ENCODE results near the gene PCGF1.
A peak's percentile ranks its signal among the peaks of the same experiment; 100 is the strongest.
"Not testable (repeated sequence)": the region's sequence is repeated elsewhere in the genome, so short reads cannot be mapped to it uniquely, and the experiment has no call there.

Gene PCGF1

GRCh38 chr2:74486141-74486540 lies 21.4 kb downstream of the PCGF1 start:
- DNase-seq (no peak), ATAC-seq (no peak)
- H3K36me3 Mint-ChIP-seq (ENCODE audit: low read depth) = peaks cover 16% of the 10 kb centered on the region
- H3K27me3 Mint-ChIP-seq = no peaks in the 10 kb centered on the region
- peaks cover 12% of the 10 kb centered on the region for H3K4me1 Mint-ChIP-seq
- H3K9me3 Mint-ChIP-seq = no peaks in the 10 kb centered on the region
- no peak overlapping the region for H3K27ac Mint-ChIP-seq
- H3K4me3 Mint-ChIP-seq = no peak overlapping the region

- not testable (repeated sequence) for DNase-seq, ATAC-seq, H3K27me3 Mint-ChIP-seq, H3K9me3 Mint-ChIP-seq
- Mint-ChIP-seq H3K4me3 (peak overlapping the region; percentile 95), H3K36me3 (ENCODE audit: low read depth) (peaks cover 24% of the 10 kb centered on the region), H3K27ac (peak overlapping the region; percentile 96), H3K4me1 (peaks cover 31% of the 10 kb centered on the region)
Observed at GRCh38 chr2:74483675-74484164, 23.8 kb downstream of the PCGF1 start.

GRCh38 chr2:74482801-74483674 lies 24.5 kb downstream of the PCGF1 start, which contains the start of the genes CCDC142 and TTC31:
CCDC142 (minus strand) TSS chr2:74482998; CDS start chr2:74482837, 161 bp downstream.
TTC31 (plus strand) TSS chr2:74483081; CDS start chr2:74483096, 15 bp downstream.
- DNase-seq (peak; percentile 94), ATAC-seq (peak; percentile 94)
- Mint-ChIP-seq H3K36me3 (ENCODE audit: low read depth) (peaks cover 22% of the 10 kb centered on the region), H3K27me3 (no peaks in the 10 kb centered on the region), H3K9me3 (no peaks in the 10 kb centered on the region), H3K27ac (peak within 1 kb of the TSS; percentile 96), H3K4me3 (peak within 1 kb of the TSS; percentile 95), H3K4me1 (peaks cover 31% of the 10 kb centered on the region)

- Mint-ChIP-seq H3K9me3 (no peaks in the 10 kb centered on the region), H3K4me1 (peaks cover 31% of the 10 kb centered on the region), H3K27me3 (no peaks in the 10 kb centered on the region), H3K27ac (peak overlapping the region; percentile 96), H3K36me3 (ENCODE audit: low read depth) (peaks cover 26% of the 10 kb centered on the region), H3K4me3 (peak overlapping the region; percentile 95)
- ATAC-seq (peak; percentile 42), DNase-seq (peak; percentile 64)
Observed at GRCh38 chr2:74481961-74482800, 25.3 kb downstream of the PCGF1 start.

GRCh38 chr2:74481431-74481830 lies 26.1 kb downstream of the PCGF1 start:
- DNase-seq (no peak), ATAC-seq (no peak)
- Mint-ChIP-seq H3K27me3 (no peaks in the 10 kb centered on the region), H3K27ac (no peak overlapping the region), H3K9me3 (no peaks in the 10 kb centered on the region), H3K36me3 (ENCODE audit: low read depth) (peaks cover 26% of the 10 kb centered on the region), H3K4me1 (peaks cover 31% of the 10 kb centered on the region), H3K4me3 (peak overlapping the region; percentile 95)

- Mint-ChIP-seq H3K27me3 (no peaks in the 10 kb centered on the region), H3K4me1 (peaks cover 33% of the 10 kb centered on the region), H3K36me3 (ENCODE audit: low read depth) (peaks cover 21% of the 10 kb centered on the region), H3K4me3 (no peak overlapping the region), H3K9me3 (no peaks in the 10 kb centered on the region), H3K27ac (no peak overlapping the region)
- ATAC-seq (no peak), DNase-seq (no peak)
Observed at GRCh38 chr2:74474899-74475298, 32.6 kb downstream of the PCGF1 start.

GRCh38 chr2:74474481-74474880 lies 33.0 kb downstream of the PCGF1 start:
- Mint-ChIP-seq H3K4me3 (no peak overlapping the region), H3K9me3 (no peaks in the 10 kb centered on the region), H3K36me3 (ENCODE audit: low read depth) (peaks cover 18% of the 10 kb centered on the region), H3K27me3 (no peaks in the 10 kb centered on the region), H3K4me1 (peaks cover 29% of the 10 kb centered on the region), H3K27ac (no peak overlapping the region)
- no peak for ATAC-seq
- no peak for DNase-seq

- no peaks in the 10 kb centered on the region for H3K9me3 Mint-ChIP-seq
- peaks cover 15% of the 10 kb centered on the region for H3K36me3 Mint-ChIP-seq (ENCODE audit: low read depth)
- DNase-seq (no peak), ATAC-seq (no peak)
- peak overlapping the region; percentile 97 for H3K27ac Mint-ChIP-seq
- H3K27me3 Mint-ChIP-seq = no peaks in the 10 kb centered on the region
- peak overlapping the region; percentile 98 for H3K4me3 Mint-ChIP-seq
- H3K4me1 Mint-ChIP-seq = peaks cover 27% of the 10 kb centered on the region
Observed at GRCh38 chr2:74472945-74473258, 34.6 kb downstream of the PCGF1 start.

- H3K27ac Mint-ChIP-seq = peak within 1 kb of the TSS; percentile 97
- DNase-seq (peak; percentile 96), ATAC-seq (peak; percentile 95)
- no peaks in the 10 kb centered on the region for H3K27me3 Mint-ChIP-seq
- H3K4me3 Mint-ChIP-seq = peak within 1 kb of the TSS; percentile 98
- H3K4me1 Mint-ChIP-seq = peaks cover 27% of the 10 kb centered on the region
- H3K36me3 Mint-ChIP-seq (ENCODE audit: low read depth) = peaks cover 12% of the 10 kb centered on the region
- no peaks in the 10 kb centered on the region for H3K9me3 Mint-ChIP-seq
Observed at GRCh38 chr2:74472086-74472944, 35.2 kb downstream of the PCGF1 start, which contains the start of gene MRPL53. MRPL53 (minus strand) TSS chr2:74472680; CDS start chr2:74472660, 20 bp downstream.

- no peak for DNase-seq
- peaks cover 27% of the 10 kb centered on the region for H3K4me1 Mint-ChIP-seq
- no peaks in the 10 kb centered on the region for H3K9me3 Mint-ChIP-seq
- peak overlapping the region; percentile 98 for H3K4me3 Mint-ChIP-seq
- H3K36me3 Mint-ChIP-seq (ENCODE audit: low read depth) = peaks cover 11% of the 10 kb centered on the region
- peak overlapping the region; percentile 97 for H3K27ac Mint-ChIP-seq
- no peaks in the 10 kb centered on the region for H3K27me3 Mint-ChIP-seq
- no peak for ATAC-seq
Observed at GRCh38 chr2:74471332-74472065, 36.0 kb downstream of the PCGF1 start.

GRCh38 chr2:74470742-74471141 lies 36.8 kb downstream of the PCGF1 start:
- Mint-ChIP-seq H3K27ac (peak overlapping the region; percentile 68), H3K36me3 (ENCODE audit: low read depth) (peaks cover 11% of the 10 kb centered on the region), H3K4me3 (peak overlapping the region; percentile 61), H3K4me1 (peaks cover 31% of the 10 kb centered on the region)
- H3K9me3 Mint-ChIP-seq, DNase-seq, H3K27me3 Mint-ChIP-seq, ATAC-seq: not testable (repeated sequence)

GRCh38 chr2:74464406-74464805 lies 43.1 kb downstream of the PCGF1 start:
- peak overlapping the region; percentile 99 for H3K4me3 Mint-ChIP-seq
- no peaks in the 10 kb centered on the region for H3K27me3 Mint-ChIP-seq
- peaks cover 9% of the 10 kb centered on the region for H3K36me3 Mint-ChIP-seq (ENCODE audit: low read depth)
- H3K27ac Mint-ChIP-seq = peak overlapping the region; percentile 78
- DNase-seq (no peak), ATAC-seq (no peak)
- no peaks in the 10 kb centered on the region for H3K9me3 Mint-ChIP-seq
- peaks cover 28% of the 10 kb centered on the region for H3K4me1 Mint-ChIP-seq

- Mint-ChIP-seq H3K36me3 (ENCODE audit: low read depth) (peaks cover 12% of the 10 kb centered on the region), H3K4me3 (peak overlapping the region; percentile 99), H3K9me3 (no peaks in the 10 kb centered on the region), H3K27ac (peak overlapping the region; percentile 62), H3K27me3 (peaks cover 2% of the 10 kb centered on the region), H3K4me1 (peaks cover 44% of the 10 kb centered on the region)
- no peak for DNase-seq
- no peak for ATAC-seq
Observed at GRCh38 chr2:74462786-74463105, 44.7 kb downstream of the PCGF1 start.
